GM21717 (cell line): ENCODE results near the gene CDK16.

ENCODE experiments used
- ATAC-seq: cut with Tn5 transposase; IDR thresholded peaks from one replicate; pipeline ENCODE4 v1.9.1; 2021; ENCODE audit warnings: mild to moderate bottlenecking, moderate library complexity; ENCODE audit not compliant: unreplicated experiment

The CDK16 gene

DNA sequence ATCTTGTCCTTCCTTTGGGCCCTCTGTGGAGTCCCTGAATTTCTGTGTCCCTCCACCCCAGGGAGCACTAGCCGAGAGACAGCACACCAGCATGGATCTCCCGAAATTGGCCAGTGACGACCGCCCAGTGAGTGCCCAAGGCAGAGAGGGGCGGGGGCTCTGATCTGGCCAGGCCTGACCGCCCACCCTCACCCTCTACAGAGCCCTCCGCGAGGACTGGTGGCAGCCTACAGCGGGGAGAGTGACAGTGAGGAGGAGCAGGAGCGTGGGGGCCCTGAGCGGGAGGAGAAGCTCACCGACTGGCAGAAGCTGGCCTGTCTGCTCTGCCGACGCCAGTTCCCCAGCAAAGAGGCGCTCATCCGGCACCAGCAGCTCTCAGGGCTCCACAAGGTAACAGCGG, 33.2 kb upstream of the CDK16 start:
- no peak for ATAC-seq

DNA sequence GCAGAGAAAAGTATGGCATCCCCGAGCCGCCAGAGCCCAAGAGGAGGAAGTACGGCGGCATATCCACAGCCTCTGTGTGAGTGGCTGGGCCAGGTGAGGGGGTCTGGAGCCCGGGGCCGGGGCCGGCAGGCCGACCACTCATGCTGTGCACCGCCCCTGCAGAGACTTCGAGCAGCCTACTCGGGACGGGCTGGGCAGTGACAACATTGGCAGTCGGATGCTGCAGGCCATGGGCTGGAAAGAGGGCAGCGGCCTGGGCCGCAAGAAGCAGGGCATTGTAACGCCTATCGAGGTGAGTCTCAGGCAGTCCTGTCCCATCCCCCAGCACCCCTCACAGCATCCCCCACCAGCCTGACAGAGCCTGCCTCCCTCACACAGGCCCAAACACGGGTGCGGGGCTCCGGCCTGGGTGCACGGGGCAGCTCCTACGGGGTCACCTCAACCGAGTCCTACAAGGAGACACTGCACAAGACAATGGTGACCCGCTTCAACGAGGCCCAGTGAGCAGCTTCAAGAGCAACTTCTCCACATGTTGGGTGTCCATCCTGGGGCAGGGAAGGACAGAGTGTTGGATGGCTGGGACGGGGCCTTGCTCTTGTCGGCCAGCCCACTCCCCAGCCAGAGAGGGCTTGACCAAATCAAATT, 32.3 kb upstream of the CDK16 start:
- ATAC-seq = no peak

DNA sequence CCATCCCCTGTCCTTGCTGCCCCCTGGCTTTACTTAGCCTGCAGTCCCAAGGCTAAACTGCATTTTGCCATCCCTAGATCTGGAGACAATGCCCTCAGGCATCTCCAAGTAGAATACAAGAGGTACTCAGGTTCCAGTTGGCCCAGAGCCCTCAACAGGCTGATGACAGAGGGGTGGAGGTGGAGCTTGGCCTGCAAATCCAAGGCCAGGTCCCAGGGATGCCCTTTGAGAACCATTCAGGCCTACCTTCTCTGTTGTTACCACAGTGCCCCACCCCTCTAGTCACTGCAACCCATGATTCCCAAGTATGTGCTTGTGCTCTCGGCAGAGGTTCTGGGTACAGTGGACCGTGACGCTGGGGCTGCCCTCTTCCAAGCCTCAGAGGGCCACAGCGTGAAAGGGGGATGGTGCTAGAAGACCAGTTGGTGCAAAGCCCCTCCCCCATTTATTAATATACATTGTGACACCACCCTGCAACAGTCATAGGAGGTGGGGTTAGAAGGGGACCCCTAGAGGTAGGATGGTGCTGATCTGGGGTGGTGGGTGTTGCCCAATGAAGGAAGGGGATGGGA, 31.3 kb upstream of the CDK16 start:
- no peak for ATAC-seq

DNA sequence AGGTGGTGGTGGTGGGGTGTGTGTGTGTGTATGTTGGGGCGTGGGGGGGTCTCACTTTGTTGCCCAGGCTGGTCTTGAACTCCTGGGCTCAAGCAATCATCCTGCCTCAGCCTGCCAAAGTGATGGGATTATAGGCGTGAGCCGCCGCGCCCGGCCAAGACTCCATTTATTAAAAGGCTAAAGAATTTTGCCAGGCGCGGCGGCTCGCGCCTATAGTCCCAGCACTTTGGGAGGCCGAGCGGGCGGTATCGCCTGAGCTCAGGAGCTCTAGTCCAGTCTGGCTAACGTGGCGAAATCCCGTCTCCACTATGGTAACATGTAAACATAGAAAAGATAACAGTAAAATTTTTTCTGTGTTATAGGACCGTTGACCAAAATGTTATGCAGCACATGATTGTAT, 28.6 kb upstream of the CDK16 start:
- no peak for ATAC-seq

DNA sequence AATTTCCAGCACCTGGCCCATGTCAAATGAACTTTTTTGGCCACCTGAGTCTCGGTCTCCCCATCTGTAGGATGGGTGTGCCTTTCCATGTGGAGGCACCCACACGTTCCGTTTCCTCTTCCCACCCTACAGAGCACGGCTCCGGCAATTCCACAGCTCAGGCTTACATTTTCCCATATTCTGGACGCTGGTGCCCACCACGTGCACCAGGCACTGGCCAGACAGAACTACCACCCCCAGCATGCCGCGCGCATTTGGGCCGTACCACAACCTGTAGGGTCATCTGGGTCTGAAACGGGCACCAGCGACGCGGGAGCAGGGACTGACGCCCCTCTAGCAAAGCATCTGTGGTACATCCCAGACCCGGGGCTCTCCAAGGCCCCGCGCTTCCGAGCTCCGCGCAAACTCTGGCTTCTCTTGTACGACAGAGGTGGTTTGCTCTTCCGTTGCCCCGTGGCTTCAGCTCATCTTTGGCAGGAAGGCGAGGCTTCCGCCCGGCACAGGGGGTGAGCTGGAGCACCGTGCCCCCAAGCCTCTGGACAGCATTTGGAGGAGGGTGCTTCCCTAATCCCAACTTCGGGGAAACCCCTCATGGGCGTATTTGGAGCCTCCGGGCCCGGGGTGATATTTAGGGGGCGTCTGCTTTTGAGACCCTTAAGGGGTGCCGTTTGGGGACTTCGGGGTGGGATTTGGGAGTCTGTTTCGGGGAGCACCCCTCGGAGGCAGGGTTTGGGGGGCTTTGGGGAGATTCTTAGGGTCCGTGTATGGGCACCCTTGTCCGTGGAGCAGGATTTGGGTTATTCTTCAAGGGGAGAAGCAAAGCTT, 27.8 kb upstream of the CDK16 start:
- peak; percentile 51 for ATAC-seq

DNA sequence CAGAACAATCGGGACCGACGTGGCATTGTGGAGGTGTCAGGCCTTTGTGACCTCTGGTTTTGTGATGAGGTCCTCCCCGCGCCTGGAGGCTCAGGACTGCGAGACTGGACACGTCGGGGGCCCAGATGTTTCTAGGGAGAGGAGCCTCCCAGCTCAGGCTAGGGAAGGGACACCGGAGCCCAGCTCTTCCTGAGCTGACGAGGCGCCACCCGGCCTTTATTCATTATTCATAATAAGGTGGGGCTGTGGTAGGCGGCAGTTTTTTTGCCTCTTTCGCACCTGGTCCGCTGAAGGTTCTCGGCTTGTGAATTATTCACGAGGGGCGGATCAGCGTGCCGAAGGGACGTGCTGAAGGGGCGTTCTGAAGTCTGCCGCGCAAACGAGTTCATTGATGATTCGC, 27.1 kb upstream of the CDK16 start:
- ATAC-seq = no peak

DNA sequence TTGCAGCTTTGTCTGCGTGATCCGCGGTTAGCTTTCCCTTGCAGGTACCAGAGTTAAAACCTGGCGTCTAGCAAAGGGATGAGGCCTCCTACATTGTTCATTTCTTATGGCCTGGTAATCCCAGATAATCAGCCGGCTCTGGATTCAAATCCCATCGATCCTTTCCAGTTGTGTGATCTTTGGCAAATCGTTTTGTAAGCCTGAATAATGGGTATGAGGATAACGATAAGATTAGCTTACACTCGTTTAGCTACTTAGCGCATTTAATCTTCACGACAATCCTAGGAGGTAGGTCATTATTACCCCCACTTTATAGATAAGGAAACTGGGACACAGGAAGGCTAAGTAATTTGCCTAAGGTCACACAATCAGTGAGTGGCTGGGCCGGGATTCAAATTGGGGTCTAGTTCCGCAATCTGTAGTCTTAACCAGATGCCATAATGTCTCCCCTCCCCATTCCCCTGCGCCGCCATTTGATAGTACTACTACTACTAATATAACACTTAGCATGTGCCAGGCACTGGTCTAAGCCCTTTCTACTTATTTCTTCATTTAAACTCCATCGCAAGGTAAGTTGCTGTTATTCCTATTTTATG, 26.6 kb upstream of the CDK16 start:
- no peak for ATAC-seq

DNA sequence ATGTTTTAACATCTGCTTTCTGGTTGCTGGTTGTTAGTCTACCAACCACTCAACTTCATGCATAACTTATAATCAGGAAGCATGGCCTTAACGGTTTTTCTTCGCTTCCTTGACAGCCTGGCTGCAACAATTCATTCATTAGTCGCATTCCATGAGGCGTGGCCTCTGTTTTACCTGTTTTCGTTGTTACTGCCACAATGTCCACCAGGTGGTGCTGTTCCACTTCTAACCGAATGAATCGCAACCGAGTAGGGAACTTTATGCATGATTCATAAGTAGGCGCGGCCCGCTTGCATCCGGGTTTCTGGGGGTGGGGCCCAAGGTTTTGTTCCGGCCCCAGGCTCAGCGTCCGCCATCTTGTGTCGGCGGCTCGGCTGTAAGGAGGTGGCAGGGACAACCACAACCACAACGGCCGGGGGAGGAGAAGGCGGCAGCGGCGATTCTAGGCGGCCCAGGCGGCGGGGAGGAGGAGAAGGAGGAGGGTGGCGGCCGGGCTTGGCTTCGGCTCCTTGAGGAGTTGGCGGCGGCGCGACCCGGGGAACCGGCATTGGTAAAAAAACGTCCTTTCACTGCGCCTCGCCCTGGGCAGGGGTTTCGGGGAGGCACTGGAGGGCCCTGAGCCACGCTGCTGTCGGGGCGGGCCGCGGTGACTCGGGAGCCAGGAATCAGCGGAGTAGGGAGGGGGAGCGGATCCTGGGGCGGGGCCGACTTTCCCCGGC, 24.8 kb upstream of the CDK16 start, which contains the start of gene UBA1:
Gene UBA1 (plus strand): TSS at position 355 of the 719 bp plus-strand sequence. CDS start 4,974 bp downstream, outside the sequence.
- peak; percentile 82 for ATAC-seq

DNA sequence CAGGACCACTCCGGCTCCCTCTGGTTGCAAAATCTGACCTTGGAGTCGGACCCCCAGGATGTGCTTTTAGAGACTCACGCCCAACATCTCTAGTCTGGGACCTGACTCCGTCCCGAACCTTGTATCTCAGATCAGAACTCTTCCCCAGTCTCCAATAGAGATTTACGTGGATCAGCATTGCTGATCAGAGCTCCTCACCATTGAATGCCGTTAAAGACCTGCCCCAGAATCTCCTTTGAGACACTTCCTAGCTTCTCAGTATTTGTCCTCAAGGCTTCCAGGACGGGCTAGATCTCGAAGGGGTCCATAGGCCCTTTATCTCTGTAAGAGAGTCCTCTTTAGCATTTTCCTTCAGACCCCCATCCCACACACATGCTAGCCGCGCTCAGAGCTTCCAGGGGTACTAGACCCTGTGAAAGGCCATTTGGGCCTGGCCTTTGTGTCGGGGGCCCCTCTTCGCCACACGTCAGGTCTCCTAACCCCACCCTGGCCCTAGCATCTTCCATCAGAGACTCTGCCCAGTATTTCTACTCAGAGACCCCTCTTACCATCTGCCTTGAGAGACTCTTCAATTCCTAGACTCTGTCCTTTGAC, 24.2 kb upstream of the CDK16 start:
- ATAC-seq = no peak

DNA sequence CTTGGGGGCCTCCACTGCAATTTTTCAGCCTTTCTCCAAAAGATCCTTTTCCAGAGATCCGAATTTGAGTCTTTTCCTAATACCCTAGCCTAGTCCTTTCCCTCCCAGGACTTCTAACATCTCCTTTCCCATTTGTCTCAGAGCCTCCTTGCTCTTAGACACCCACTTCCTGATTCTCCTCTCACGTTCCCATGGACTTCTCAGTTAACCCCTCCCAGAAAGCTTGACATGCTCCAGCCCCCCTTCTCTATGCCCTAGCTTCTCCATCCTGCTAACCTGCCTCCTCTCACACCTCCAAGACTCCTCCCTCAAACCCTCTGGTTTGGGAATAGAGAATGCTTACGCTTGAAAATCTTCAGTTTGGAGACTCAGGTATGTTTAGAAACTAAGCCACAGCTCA, 22.4 kb upstream of the CDK16 start:
- ATAC-seq = no peak

DNA sequence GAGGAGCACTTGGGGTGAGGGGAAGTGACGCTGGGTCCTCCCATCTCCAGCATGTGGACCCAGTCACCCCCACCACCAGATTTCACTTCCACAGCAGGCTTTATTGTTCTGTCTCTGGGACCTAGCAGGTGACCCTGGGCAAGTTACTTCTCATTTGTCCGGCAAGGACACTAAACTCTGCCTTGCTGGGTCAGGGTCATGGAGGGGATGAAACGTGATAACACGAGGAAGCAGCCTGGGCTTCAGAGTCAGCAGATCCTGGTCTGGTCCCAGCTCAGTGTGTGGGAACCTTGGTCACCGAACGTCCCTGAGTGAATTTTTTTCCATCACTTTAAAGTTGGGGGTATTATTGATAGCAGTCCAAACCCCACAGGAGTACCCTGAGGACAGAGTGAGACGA, 21.0 kb upstream of the CDK16 start:
- no peak for ATAC-seq

DNA sequence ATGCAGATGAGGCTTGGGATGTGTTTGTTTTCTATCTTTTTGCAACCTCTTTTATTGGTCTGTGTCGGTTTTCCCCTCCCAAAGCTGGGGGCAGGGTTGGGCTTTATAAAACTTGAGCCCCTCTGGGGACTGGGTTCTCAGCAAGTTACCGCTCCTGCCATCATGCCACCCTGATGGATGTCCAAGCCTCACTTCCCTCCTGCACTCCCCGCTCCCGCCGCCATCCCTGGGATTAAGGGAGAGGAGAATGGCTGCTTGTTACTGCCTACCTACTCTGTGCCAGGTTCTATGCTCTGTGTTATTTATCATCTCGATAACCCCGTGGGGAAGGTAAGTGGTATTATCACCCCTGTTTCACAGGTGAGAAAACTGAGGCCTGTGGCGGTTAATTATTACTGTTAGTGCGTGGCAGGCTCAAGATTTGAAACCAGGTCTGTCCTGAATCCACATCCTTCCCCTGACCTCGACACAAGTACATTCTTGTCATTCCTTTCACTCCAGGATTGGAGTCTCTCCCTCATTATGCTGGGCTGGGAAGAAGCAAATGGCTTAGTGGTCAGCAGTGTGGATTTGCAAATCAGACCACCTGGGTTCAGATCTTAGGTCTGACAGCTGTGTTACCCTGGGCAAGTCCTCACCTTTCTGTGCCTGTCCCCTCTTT, 20.3 kb upstream of the CDK16 start:
- ATAC-seq = no peak

DNA sequence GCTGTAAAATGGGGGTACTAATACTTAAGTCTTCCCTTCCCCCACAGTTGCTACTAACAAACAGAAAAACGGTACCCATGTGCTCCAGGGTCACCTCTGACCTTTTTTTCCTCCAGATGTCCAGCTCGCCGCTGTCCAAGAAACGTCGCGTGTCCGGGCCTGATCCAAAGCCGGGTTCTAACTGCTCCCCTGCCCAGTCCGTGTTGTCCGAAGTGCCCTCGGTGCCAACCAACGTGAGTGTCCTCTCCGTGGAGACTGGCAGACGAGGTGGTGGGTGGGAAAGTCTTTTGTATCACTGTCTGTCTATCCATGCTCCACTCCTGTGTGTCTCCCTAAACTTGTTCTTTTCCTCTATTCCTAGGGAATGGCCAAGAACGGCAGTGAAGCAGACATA, 19.8 kb upstream of the CDK16 start:
- ATAC-seq = no peak

DNA sequence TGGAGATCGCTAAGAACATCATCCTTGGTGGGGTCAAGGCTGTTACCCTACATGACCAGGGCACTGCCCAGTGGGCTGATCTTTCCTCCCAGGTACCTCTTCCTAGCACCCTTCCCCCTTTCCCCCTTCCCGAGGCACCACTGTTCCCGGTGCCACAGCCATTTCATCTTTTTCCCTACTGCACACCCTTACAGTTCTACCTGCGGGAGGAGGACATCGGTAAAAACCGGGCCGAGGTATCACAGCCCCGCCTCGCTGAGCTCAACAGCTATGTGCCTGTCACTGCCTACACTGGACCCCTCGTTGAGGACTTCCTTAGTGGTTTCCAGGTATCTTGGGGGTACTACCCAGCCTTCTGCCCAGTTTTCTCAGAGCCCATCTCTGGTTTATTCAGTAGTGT, 19.2 kb upstream of the CDK16 start:
- no peak for ATAC-seq

DNA sequence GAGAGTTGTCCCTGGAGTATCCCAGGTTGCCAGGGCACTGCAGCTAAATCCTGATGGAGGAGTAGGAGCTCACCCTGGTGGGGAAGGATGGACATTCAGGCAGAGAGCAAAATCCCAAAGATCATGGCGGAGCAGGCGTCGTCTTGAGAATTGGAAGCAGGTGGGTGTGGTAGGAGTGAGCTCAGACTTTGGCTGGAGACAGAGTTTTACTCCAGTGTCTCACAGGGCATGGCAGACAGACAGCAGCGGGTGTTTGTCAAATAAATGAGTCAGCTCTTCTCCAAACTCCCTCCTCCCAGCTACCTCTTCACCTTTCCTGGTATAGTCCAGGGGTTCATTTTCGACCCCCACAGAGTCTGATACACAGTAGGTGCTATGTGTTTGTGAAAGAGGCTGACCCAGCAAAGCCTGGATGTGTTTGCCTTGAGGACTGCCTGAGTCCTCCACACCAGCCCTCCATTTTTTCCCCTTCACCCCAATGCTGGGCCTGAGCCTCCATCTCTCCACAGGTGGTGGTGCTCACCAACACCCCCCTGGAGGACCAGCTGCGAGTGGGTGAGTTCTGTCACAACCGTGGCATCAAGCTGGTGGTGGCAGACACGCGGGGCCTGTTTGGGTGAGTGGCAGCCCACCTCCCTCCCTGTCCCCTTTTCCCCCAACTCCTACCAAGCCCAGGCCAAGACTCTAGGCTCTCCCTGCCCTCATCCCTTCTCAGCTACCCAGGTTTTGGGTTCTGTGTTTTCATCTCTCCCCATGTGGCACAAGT, 17.9 kb upstream of the CDK16 start:
- no peak for ATAC-seq

DNA sequence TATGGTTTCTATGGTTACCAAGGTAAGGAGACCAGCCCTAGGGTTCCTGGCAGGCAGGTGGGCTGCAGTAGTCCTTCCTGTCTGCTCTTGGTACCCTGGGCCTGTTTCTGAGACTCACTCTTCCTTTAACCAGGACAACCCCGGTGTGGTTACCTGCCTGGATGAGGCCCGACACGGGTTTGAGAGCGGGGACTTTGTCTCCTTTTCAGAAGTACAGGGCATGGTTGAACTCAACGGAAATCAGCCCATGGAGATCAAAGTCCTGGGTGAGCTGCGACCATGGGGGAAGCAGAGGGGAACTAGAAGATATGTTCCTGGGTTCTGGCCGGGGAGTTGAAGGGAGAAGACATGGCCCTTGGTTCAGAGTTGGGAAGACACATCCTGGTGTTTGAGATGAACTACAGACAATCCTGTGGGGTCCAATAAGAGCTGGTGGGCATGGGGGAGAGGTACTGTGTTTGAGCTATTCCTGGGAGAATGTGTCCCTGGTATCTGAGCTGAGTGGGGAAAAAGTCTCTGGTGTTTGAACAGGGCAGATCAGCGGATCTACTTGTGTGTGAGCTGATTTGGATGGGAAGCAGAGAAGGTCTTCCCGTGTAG, 17.0 kb upstream of the CDK16 start:
- no peak for ATAC-seq

DNA sequence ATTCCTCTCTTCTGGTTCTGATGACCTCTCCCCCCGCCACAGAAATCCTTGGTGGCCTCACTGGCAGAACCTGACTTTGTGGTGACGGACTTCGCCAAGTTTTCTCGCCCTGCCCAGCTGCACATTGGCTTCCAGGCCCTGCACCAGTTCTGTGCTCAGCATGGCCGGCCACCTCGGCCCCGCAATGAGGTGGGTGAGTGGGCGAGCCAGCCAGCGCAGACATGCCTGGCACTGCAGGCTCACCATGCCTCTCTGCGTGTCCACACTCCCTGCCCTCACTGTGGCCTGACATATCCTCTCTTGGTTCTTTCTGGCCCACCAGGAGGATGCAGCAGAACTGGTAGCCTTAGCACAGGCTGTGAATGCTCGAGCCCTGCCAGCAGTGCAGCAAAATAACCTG, 16.2 kb upstream of the CDK16 start:
- no peak for ATAC-seq

DNA sequence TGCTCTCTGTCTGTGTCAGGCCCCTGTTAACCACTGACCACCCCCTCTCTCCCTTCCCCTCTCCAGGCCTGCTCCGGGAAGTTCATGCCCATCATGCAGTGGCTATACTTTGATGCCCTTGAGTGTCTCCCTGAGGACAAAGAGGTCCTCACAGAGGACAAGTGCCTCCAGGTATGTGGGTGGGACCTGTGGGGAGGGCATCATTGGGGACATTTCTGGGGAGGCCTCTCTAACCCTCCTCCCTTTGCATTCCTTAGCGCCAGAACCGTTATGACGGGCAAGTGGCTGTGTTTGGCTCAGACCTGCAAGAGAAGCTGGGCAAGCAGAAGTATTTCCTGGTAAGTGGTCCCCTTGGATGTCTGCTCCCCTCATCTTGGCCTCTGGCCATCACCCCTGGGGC, 15.6 kb upstream of the CDK16 start:
- no peak for ATAC-seq

DNA sequence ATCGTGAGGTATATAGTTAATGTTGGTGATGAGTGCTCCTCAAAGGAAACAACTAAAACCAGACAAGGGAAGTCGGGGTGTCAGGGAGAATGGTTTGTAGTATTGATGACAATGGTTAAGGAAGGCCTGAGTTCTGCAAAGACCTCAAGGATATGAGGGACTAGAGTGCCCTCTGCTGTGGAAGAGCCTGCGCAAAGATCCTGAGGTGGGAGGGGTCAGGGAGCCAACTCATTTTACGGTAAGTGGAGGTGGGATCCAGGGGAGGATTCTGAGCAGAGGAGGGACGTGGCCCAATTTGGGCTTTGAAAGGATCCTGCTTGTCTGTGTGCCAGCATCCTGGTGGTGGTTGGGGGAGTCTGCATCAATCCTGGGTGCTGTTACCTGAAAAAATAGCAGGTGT, 13.5 kb upstream of the CDK16 start:
- no peak for ATAC-seq
